PC-3 (cell line): ENCODE measurements around the gene ADPRHL1. TPM values are rescaled to one million over a fixed set of nuclear protein-coding genes. Genes with fewer than 3 reads are reported as not detected.

ENCODE experiments used
- ATAC-seq: fragments of 200-7000 bp; cut with Tn5 transposase; 2 replicates; pipeline ENCODE4 v1.9.1; 2020; ENCODE audit warnings: mild to moderate bottlenecking, moderate library complexity
- BruUV-seq: library from RNA; stranded (reverse); fragments of 400-500 nt; replicated peaks from 2 replicates; lab custom pipeline; 2021; lab: Mats Ljungman, UMichigan
- CTCF ChIA-PET: fragments of 300-600 bp; sonication (Branson Sonifier 250); formaldehyde crosslinking; loops from one replicate; lab custom pipeline; 2022; ENCODE audit warnings: antibody characterized with exemption; lab: Charles Lee
- POLR2A ChIA-PET: fragments of 300-600 bp; sonication (Branson Sonifier 250); formaldehyde crosslinking; loops from one replicate; lab custom pipeline; 2022; ENCODE audit warnings: antibody characterized with exemption; ENCODE audit not compliant: unreplicated experiment; lab: Charles Lee
- DNase-seq: peaks from one replicate; pipeline ENCODE4 v3.0.0-alpha.2; 2015
- H2AFZ ChIP-seq: fragments of 300-600 bp; sonication (generic); 2 replicates; pipeline ENCODE4 v1.6.0; 2016; ENCODE audit warnings: antibody characterized with exemption, low read length
- H3F3A ChIP-seq: fragments of 300-600 bp; sonication (generic); one replicate; pipeline ENCODE4 v1.6.0; 2017; ENCODE audit warnings: antibody characterized with exemption, low read length, control low read depth, mild to moderate bottlenecking; ENCODE audit not compliant: unreplicated experiment
- H3K27ac ChIP-seq: fragments of 300-600 bp; sonication (generic); 2 replicates; pipeline ENCODE4 v1.5.1; 2016; ENCODE audit warnings: mild to moderate bottlenecking, low read length
- H3K27me3 ChIP-seq: fragments of 300-600 bp; sonication (generic); 2 replicates; pipeline ENCODE4 v1.6.1; 2016; ENCODE audit warnings: low read length, mixed read lengths
- H3K36me3 ChIP-seq: fragments of 300-600 bp; sonication (generic); 2 replicates; pipeline ENCODE4 v1.6.1; 2016; ENCODE audit warnings: low read depth, mixed run types, low read length, mixed read lengths
- H3K4me1 ChIP-seq: fragments of 300-600 bp; sonication (generic); 2 replicates; pipeline ENCODE4 v1.5.1; 2016; ENCODE audit warnings: low read length; ENCODE audit not compliant: insufficient read depth
- H3K4me2 ChIP-seq: fragments of 300-600 bp; sonication (generic); 2 replicates; pipeline ENCODE4 v1.6.0; 2016; ENCODE audit warnings: low read length
- H3K4me3 ChIP-seq: fragments of 300-600 bp; sonication (generic); 2 replicates; pipeline ENCODE4 v1.5.1; 2016; ENCODE audit warnings: mild to moderate bottlenecking, low read length, mixed read lengths
- H3K79me2 ChIP-seq: fragments of 300-600 bp; sonication (generic); 2 replicates; pipeline ENCODE4 v1.6.1; 2017; ENCODE audit warnings: low read length, mixed read lengths
- H3K9ac ChIP-seq: fragments of 300-600 bp; sonication (generic); 2 replicates; pipeline ENCODE4 v1.6.0; 2016; ENCODE audit warnings: mild to moderate bottlenecking, low read length
- H3K9me2 ChIP-seq: fragments of 300-600 bp; sonication (generic); replicated peaks from 2 replicates; pipeline ENCODE4 v1.6.1; 2016; ENCODE audit warnings: mixed run types, low read length, mixed read lengths
- H3K9me3 ChIP-seq: fragments of 300-600 bp; sonication (generic); 2 replicates; pipeline ENCODE4 v1.6.1; 2016; ENCODE audit warnings: low read length, mixed read lengths
- H4K20me1 ChIP-seq: fragments of 300-600 bp; sonication (generic); 2 replicates; pipeline ENCODE4 v1.6.1; 2016; ENCODE audit warnings: low read length, mixed read lengths
- CTCF ChIP-seq: fragments of 300-600 bp; sonication (generic); conservative IDR thresholded peaks from 2 replicates; pipeline ENCODE4 v1.5.1; 2017; ENCODE audit warnings: antibody characterized with exemption, low read depth, mild to moderate bottlenecking, low read length
- EZH2 ChIP-seq: fragments of 300-600 bp; sonication (generic); IDR thresholded peaks from one replicate; pipeline ENCODE4 v1.6.1; 2017; ENCODE audit warnings: antibody characterized with exemption, mild to moderate bottlenecking, low read length; ENCODE audit not compliant: unreplicated experiment
- EZH2phosphoT487 ChIP-seq: fragments of 300-600 bp; sonication (generic); IDR thresholded peaks from 2 replicates; pipeline ENCODE4 v1.6.1; 2018; ENCODE audit warnings: mild to moderate bottlenecking, antibody characterized with exemption, low read length, borderline replicate concordance
- intact Hi-C: fragments of 100-400 bp; cut with micrococcal nuclease; formaldehyde crosslinking; loops from 2 replicates; pipeline ENCODE4 v1.9.0; 2023
- total RNA-seq: library from RNA; depleted of rRNA; stranded (reverse); fragments of >200 nt; gene quantifications from 2 replicates; pipeline ENCODE4 v1.2.3, GENCODE V29; 2014

The ADPRHL1 gene
- total RNA-seq, 1 experiment from 2014 or later = 10.3 TPM

- ChIA-PET POLR2A (no interaction called here), CTCF (no interaction called here)
- Histone ChIP-seq H3K27me3 (no peaks in the 10 kb centered on the region), H3K4me1 (no peaks in the 10 kb centered on the region), H3K9ac (no peak overlapping the region), H3F3A (no peaks in the 10 kb centered on the region), H3K4me3 (no peak overlapping the region), H3K79me2 (peaks cover 20% of the 10 kb centered on the region), H3K9me3 (no peaks in the 10 kb centered on the region), H3K36me3 (no peaks in the 10 kb centered on the region; the same call in 1 of the 2 replicates), H3K4me2 (no peak overlapping the region), H3K9me2 (no peaks in the 10 kb centered on the region), H4K20me1 (no peaks in the 10 kb centered on the region), H2AFZ (no peak overlapping the region), H3K27ac (no peak overlapping the region)
- DNase-seq (no peak), ATAC-seq (no peak)
- no TSS peak for BruUV-seq
- no peak for TF ChIP-seq CTCF
- intact Hi-C loops = no loop called here
These were observed 25.9 kb upstream of the ADPRHL1 start for GRCh38 chr13:113479179-113479578.

- H3K4me2 ChIP-seq = no peak overlapping the region
- TF ChIP-seq EZH2 (no peak), EZH2phosphoT487 (no peak), CTCF (no peak)
- no peak overlapping the region for H3K9ac ChIP-seq
- CTCF ChIA-PET = interaction anchor here (0.6 kb wide), 1 partner anchor 378 kb away, joined by 4 read pairs; no protein-coding TSS in a partner anchor
- no peaks in the 10 kb centered on the region for H3K4me1 ChIP-seq
- H3K36me3 ChIP-seq = no peaks in the 10 kb centered on the region; the same call in 1 of the 2 replicates
- H2AFZ ChIP-seq = no peak overlapping the region
- H3K79me2 ChIP-seq = peaks cover 6% of the 10 kb centered on the region; the same call in 1 of the 2 replicates
- H3K9me2 ChIP-seq = no peaks in the 10 kb centered on the region
- POLR2A ChIA-PET = no interaction called here
- no peak for DNase-seq
- H3F3A ChIP-seq = no peaks in the 10 kb centered on the region
- no TSS peak for BruUV-seq
- H4K20me1 ChIP-seq = no peaks in the 10 kb centered on the region
- H3K27me3 ChIP-seq = no peaks in the 10 kb centered on the region
- no peak for ATAC-seq
- H3K4me3 ChIP-seq = no peak overlapping the region
- intact Hi-C loops = no loop called here
- H3K9me3 ChIP-seq = no peaks in the 10 kb centered on the region
- no peak overlapping the region for H3K27ac ChIP-seq
These were observed 24.4 kb upstream of the ADPRHL1 start for GRCh38 chr13:113477724-113478123.

GRCh38 chr13:113476811-113477210 lies 23.5 kb upstream of the ADPRHL1 start:
- POLR2A ChIA-PET = no interaction called here
- BruUV-seq = no TSS peak

More at GRCh38 chr13:113476811-113477210, 23.5 kb upstream of the ADPRHL1 start:
- Histone ChIP-seq H3K4me2 (no peak overlapping the region), H3F3A (no peaks in the 10 kb centered on the region), H3K79me2 (peaks cover 1% of the 10 kb centered on the region; the same call in 1 of the 2 replicates), H3K4me1 (no peaks in the 10 kb centered on the region), H3K27me3 (no peaks in the 10 kb centered on the region), H4K20me1 (no peaks in the 10 kb centered on the region), H3K4me3 (no peak overlapping the region), H2AFZ (no peak overlapping the region), H3K9me2 (no peaks in the 10 kb centered on the region), H3K9ac (no peak overlapping the region), H3K27ac (no peak overlapping the region), H3K36me3 (no peaks in the 10 kb centered on the region; the same call in 1 of the 2 replicates), H3K9me3 (no peaks in the 10 kb centered on the region)
- ATAC-seq = no peak
- TF ChIP-seq CTCF (no peak), EZH2phosphoT487 (no peak), EZH2 (no peak)
- DNase-seq = no peak
- CTCF ChIA-PET = no interaction called here
- intact Hi-C loops = no loop called here
